CD4-positive, CD25-positive, alpha-beta regulatory T cell (primary cell): ENCODE data around the gene TOR3A. TPM values are rescaled to one million over a fixed set of nuclear protein-coding genes. Genes with fewer than 3 reads are reported as not detected.

ENCODE experiments used
- ATAC-seq, 2 donors: fragments of 150-1000 bp; cut with Tn5 transposase; one replicate each; pipeline ENCODE4 v1.10.0; 2021; ENCODE audit warnings: low read depth in 2 of 2, moderate number of reproducible peaks in 2 of 2, moderate library complexity in 1 of 2
- DNase-seq, 3 donors: peaks; one replicate each; pipeline versions ENCODE4 v3.0.0 to v3.0.0-alpha.2; 2012 to 2022; ENCODE audit warnings: mixed read lengths in 1 of 3
- H3K27ac ChIP-seq: one replicate; pipeline ENCODE4 v1.7.0; 2013; ENCODE audit warnings: mild to moderate bottlenecking, low read length; ENCODE audit not compliant: insufficient read depth, poor library complexity, severe bottlenecking
- H3K27me3 ChIP-seq: one replicate; pipeline ENCODE4 v1.7.0; 2013; ENCODE audit warnings: low read length; ENCODE audit not compliant: control insufficient read depth, insufficient read depth
- H3K36me3 ChIP-seq: one replicate; pipeline ENCODE4 v1.7.0; 2013; ENCODE audit warnings: mild to moderate bottlenecking, low read length, moderate library complexity; ENCODE audit not compliant: control insufficient read depth, insufficient read depth
- H3K4me1 ChIP-seq: 2 replicates; pipeline ENCODE4 v1.7.0; 2013; ENCODE audit warnings: mild to moderate bottlenecking, low read length; ENCODE audit not compliant: insufficient read depth, control insufficient read depth, poor library complexity, severe bottlenecking
- H3K4me3 ChIP-seq: one replicate; pipeline ENCODE4 v1.7.0; 2013; ENCODE audit warnings: low read depth, mild to moderate bottlenecking, low read length, moderate library complexity
- H3K9me3 ChIP-seq, 2 experiments: 1 replicate in 1 of 2; 2 replicates in 1 of 2; pipeline ENCODE4 v1.7.0; 2013; ENCODE audit warnings: low read length in 2 of 2, mild to moderate bottlenecking in 1 of 2, moderate library complexity in 1 of 2; ENCODE audit not compliant: control insufficient read depth in 2 of 2
- H3K27ac Mint-ChIP-seq, 3 donors: one replicate each; pipeline ENCODE4 v1.8.0; 2020 to 2022; ENCODE audit warnings: mild to moderate bottlenecking in 3 of 3, mixed read lengths in 3 of 3, moderate library complexity in 2 of 3
- H3K27me3 Mint-ChIP-seq: one replicate; pipeline ENCODE4 v1.8.0; 2022; ENCODE audit warnings: mild to moderate bottlenecking, mixed read lengths
- H3K36me3 Mint-ChIP-seq: one replicate; pipeline ENCODE4 v1.8.0; 2020; ENCODE audit warnings: mixed read lengths
- H3K4me1 Mint-ChIP-seq, 4 donors: one replicate each; pipeline ENCODE4 v1.8.0; 2020 to 2022; ENCODE audit warnings: mixed read lengths in 4 of 4, mild to moderate bottlenecking in 1 of 4
- H3K4me3 Mint-ChIP-seq, 4 donors: one replicate each; pipeline ENCODE4 v1.8.0; 2020 to 2022; ENCODE audit warnings: mild to moderate bottlenecking in 4 of 4, mixed read lengths in 4 of 4, moderate library complexity in 3 of 4
- H3K9me3 Mint-ChIP-seq, 7 donors: one replicate each; pipeline ENCODE4 v1.8.0; 2020 to 2022; ENCODE audit warnings: mixed read lengths in 7 of 7, mild to moderate bottlenecking in 3 of 7, moderate library complexity in 2 of 7
- polyA plus RNA-seq, 4 donors: library from polyadenylated mRNA; unstranded; fragments of 300-500 nt; fragmentation: Illumina TruSeq; gene quantifications; one replicate each; pipeline ENCODE4 v1.2.3, GENCODE V29; 2021
- total RNA-seq: library from RNA; stranded (reverse); gene quantifications from one replicate; pipeline ENCODE4 v1.2.3, GENCODE V29; 2022

The TOR3A gene
- total and polyA plus RNA-seq, 5 donors from 2014 or later: 23.2 to 44.9 (median 38.6) TPM

- DNase-seq: no peak
- no peaks in the 10 kb centered on the region for H3K27me3 ChIP-seq
- no peak overlapping the region for H3K27ac ChIP-seq
- H3K4me1 ChIP-seq: peaks cover 5% of the 10 kb centered on the region
- no peaks in the 10 kb centered on the region for H3K9me3 Mint-ChIP-seq
- no peak overlapping the region for H3K4me3 Mint-ChIP-seq
- no peaks in the 10 kb centered on the region for H3K27me3 Mint-ChIP-seq
- ATAC-seq: no peak
- no peak overlapping the region for H3K4me3 ChIP-seq
- no peaks in the 10 kb centered on the region for H3K36me3 ChIP-seq
- H3K9me3 ChIP-seq: no peaks in the 10 kb centered on the region
- peaks cover 10 to 19% (median 13%) of the 10 kb centered on the region in 4 donors for H3K4me1 Mint-ChIP-seq
- H3K36me3 Mint-ChIP-seq: peaks cover 25% of the 10 kb centered on the region
- H3K27ac Mint-ChIP-seq: peak overlapping the region in 1 of 3 donors; percentile 35
Measured at GRCh38 chr1:179042700-179043099, 39.2 kb upstream of the TOR3A start.

- H3K27me3 ChIP-seq: no peaks in the 10 kb centered on the region
- Mint-ChIP-seq H3K27ac (no peak overlapping the region), H3K4me3 (no peak overlapping the region), H3K9me3 (no peaks in the 10 kb centered on the region), H3K36me3 (peaks cover 25% of the 10 kb centered on the region), H3K27me3 (no peaks in the 10 kb centered on the region), H3K4me1 (peaks cover 12 to 17% (median 14%) of the 10 kb centered on the region in 4 donors)
- DNase-seq: no peak
- no peak overlapping the region for H3K27ac ChIP-seq
- no peak overlapping the region for H3K4me3 ChIP-seq
- H3K4me1 ChIP-seq: peaks cover 5% of the 10 kb centered on the region
- no peaks in the 10 kb centered on the region for H3K36me3 ChIP-seq
- H3K9me3 ChIP-seq: no peaks in the 10 kb centered on the region
- no peak for ATAC-seq
Measured at GRCh38 chr1:179043266-179043665, 38.6 kb upstream of the TOR3A start.

- no peaks in the 10 kb centered on the region for H3K27me3 ChIP-seq
- no peaks in the 10 kb centered on the region for H3K9me3 Mint-ChIP-seq
- H3K36me3 ChIP-seq: no peaks in the 10 kb centered on the region
- no peak overlapping the region for H3K4me3 Mint-ChIP-seq
- no peak overlapping the region for H3K27ac ChIP-seq
- peaks cover 5 to 11% (median 10%) of the 10 kb centered on the region in 4 donors for H3K4me1 Mint-ChIP-seq
- peaks cover 25% of the 10 kb centered on the region for H3K36me3 Mint-ChIP-seq
- H3K4me1 ChIP-seq: peaks cover under 1% of the 10 kb centered on the region
- no peak overlapping the region for H3K27ac Mint-ChIP-seq
- no peaks in the 10 kb centered on the region for H3K9me3 ChIP-seq
- no peaks in the 10 kb centered on the region for H3K27me3 Mint-ChIP-seq
- no peak overlapping the region for H3K4me3 ChIP-seq
- DNase-seq: no peak
- ATAC-seq: no peak
Measured at GRCh38 chr1:179043907-179044306, 38.0 kb upstream of the TOR3A start.

- Histone ChIP-seq H3K4me3 (no peak overlapping the region), H3K36me3 (no peaks in the 10 kb centered on the region), H3K9me3 (no peaks in the 10 kb centered on the region), H3K4me1 (no peaks in the 10 kb centered on the region), H3K27me3 (no peaks in the 10 kb centered on the region), H3K27ac (no peak overlapping the region)
- Mint-ChIP-seq H3K9me3 (no peaks in the 10 kb centered on the region), H3K36me3 (peaks cover 20% of the 10 kb centered on the region), H3K27me3 (no peaks in the 10 kb centered on the region), H3K4me3 (no peak overlapping the region), H3K4me1 (peaks cover 0 to 9% (median 6%) of the 10 kb centered on the region in 4 donors), H3K27ac (peak overlapping the region in 1 of 3 donors; percentile 36)
- DNase-seq (no peak), ATAC-seq (no peak)
Measured at GRCh38 chr1:179046808-179047635, 34.8 kb upstream of the TOR3A start.

GRCh38 chr1:179047636-179047997 lies 34.3 kb upstream of the TOR3A start:
- Histone ChIP-seq H3K4me1 (no peaks in the 10 kb centered on the region), H3K27me3 (no peaks in the 10 kb centered on the region), H3K4me3 (no peak overlapping the region), H3K27ac (no peak overlapping the region), H3K36me3 (no peaks in the 10 kb centered on the region), H3K9me3 (no peaks in the 10 kb centered on the region)
- no peaks in the 10 kb centered on the region for H3K9me3 Mint-ChIP-seq
- H3K36me3 Mint-ChIP-seq: peaks cover 20% of the 10 kb centered on the region
- no peak overlapping the region for H3K27ac Mint-ChIP-seq
- no peaks in the 10 kb centered on the region for H3K27me3 Mint-ChIP-seq
- DNase-seq: no peak
- ATAC-seq: no peak
- peaks cover 0 to 9% (median 6%) of the 10 kb centered on the region in 4 donors for H3K4me1 Mint-ChIP-seq
- no peak overlapping the region for H3K4me3 Mint-ChIP-seq

GRCh38 chr1:179048339-179049124 lies 33.3 kb upstream of the TOR3A start:
- Mint-ChIP-seq H3K9me3 (no peaks in the 10 kb centered on the region), H3K27me3 (no peaks in the 10 kb centered on the region), H3K36me3 (peaks cover 17% of the 10 kb centered on the region), H3K4me1 (peaks cover 0 to 9% (median 6%) of the 10 kb centered on the region in 4 donors), H3K27ac (peak overlapping the region in 1 of 3 donors; percentile 85), H3K4me3 (no peak overlapping the region)
- H3K4me3 ChIP-seq: no peak overlapping the region
- H3K9me3 ChIP-seq: no peaks in the 10 kb centered on the region
- H3K27ac ChIP-seq: no peak overlapping the region
- no peaks in the 10 kb centered on the region for H3K4me1 ChIP-seq
- no peak for ATAC-seq
- no peaks in the 10 kb centered on the region for H3K27me3 ChIP-seq
- no peak for DNase-seq
- no peaks in the 10 kb centered on the region for H3K36me3 ChIP-seq

GRCh38 chr1:179052776-179053175 lies 29.1 kb upstream of the TOR3A start:
- Mint-ChIP-seq H3K4me1 (peaks cover 0 to 11% (median 5%) of the 10 kb centered on the region in 4 donors), H3K36me3 (peaks cover 29% of the 10 kb centered on the region), H3K4me3 (no peak overlapping the region), H3K27ac (no peak overlapping the region), H3K27me3 (no peaks in the 10 kb centered on the region), H3K9me3 (peaks cover 0 to 8% (median 0%) of the 10 kb centered on the region in 7 donors)
- no peak for ATAC-seq
- H3K27ac ChIP-seq: no peak overlapping the region
- DNase-seq: no peak
- H3K4me1 ChIP-seq: no peaks in the 10 kb centered on the region
- no peak overlapping the region for H3K4me3 ChIP-seq
- H3K9me3 ChIP-seq: no peaks in the 10 kb centered on the region
- H3K36me3 ChIP-seq: peaks cover 15% of the 10 kb centered on the region
- H3K27me3 ChIP-seq: no peaks in the 10 kb centered on the region
